DMS79 (cell line): Measurements from ENCODE around the gene PLEKHM3.
"Not testable (repeated sequence)": the region's sequence is repeated elsewhere in the genome, so short reads cannot be mapped to it uniquely, and the experiment has no call there.

ENCODE experiments used
- DNase-seq: peaks from one replicate; lab custom pipeline; 2025; lab: John Stamatoyannopoulos, UW

PLEKHM3 gene

GRCh38 chr2:207825045-207825954, 200.0 kb downstream of the PLEKHM3 start:
- DNase-seq: no peak

DNA sequence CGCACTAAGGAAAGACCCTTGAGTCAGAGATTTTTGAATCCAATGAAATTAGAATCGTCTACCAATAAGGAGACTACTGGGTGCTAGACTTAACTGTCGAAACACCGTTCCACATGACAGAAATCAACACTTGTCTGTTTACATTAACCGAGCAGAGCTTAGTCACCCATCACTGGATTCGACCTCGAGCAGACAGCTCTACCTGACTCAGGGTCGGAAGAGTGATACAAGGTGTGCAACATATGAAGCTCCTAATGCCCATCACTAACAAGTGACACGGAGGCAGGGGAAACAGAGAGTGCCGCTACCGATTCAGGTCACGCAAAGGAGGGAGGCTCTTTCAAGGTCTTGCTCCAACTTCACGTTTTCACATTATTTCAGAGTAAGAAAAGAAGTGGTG, 201.5 kb downstream of the PLEKHM3 start:
- no peak for DNase-seq

- DNase-seq: no peak
These were observed 205.2 kb downstream of the PLEKHM3 start for GRCh38 chr2:207819839-207820784.

- no peak for DNase-seq
These were observed 206.1 kb downstream of the PLEKHM3 start for GRCh38 chr2:207819021-207819797.

DNA sequence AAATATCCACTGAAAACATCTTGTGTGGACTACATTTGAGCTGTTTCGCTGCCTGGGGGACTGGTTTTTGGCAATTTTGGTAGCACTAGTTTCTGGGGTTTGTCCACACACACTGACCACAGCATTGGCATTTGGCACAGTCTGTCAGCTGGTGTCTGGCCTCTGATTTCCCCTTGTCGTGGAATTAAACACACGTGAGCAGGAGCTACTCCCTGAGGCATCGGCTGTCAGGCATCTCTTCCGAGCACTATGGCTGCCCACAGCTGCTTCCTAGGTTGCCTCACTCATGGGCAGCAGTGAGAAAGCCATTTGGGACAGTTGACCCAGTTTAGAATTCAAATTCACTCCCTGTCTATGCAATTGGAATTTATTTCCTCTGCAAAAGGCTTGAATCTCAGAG, 208.8 kb downstream of the PLEKHM3 start:
- no peak for DNase-seq

- no peak for DNase-seq
These were observed 210.1 kb downstream of the PLEKHM3 start for GRCh38 chr2:207815254-207815653.

GRCh38 chr2:207813942-207814341, 211.4 kb downstream of the PLEKHM3 start:
- DNase-seq: no peak

DNA sequence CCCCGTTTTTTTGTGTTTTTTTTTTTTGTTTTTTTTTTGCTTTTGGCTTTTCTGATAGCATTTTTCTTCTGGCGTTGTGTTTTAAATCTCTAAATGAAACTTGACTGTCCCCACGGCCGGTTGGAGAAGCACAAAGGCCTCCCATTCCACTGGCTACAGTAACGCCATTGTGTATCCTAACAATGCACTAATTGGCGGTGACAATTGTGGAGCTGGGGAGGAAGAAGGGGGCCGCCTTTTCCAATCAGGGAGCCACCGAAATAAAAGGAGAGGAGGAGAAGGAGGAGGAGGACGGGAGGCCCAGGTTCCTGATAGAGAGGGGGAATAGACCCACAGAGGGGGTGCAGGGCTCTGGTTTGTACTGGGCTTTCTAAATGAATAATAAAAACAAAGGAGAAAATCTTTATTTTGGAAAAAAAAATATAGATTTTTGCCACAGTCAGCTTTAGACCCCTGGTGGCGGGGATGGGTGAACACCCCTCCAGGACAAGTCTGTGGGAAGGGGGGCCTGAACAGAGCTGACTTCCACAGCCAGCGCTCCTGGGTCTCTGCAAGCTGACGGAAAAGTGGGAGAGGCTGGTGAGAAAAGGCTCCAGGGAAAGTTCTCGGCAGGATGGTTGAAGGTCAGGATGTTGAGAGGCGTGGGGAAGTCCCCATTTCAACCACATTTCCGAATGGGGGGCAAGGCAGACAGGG, 212.0 kb downstream of the PLEKHM3 start:
- DNase-seq: no peak

DNA sequence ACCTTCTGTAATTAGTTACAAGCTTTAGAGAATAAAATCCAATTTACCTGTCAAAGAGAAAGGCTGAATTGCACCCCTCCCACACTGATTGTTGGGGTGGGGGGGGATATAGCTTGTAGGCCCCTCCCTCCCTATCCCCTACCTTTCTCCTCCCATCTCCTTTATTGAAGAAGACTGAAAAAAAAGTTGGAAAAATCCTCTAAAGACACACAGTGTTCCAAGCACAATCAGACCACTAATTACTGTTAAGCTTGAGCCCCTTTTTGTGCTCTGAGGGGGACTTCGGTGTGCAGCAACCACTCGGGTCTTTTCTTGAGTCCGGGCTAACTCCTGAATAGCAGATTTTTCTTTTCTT, 212.6 kb downstream of the PLEKHM3 start:
- DNase-seq: no peak

- DNase-seq: no peak
These were observed 213.1 kb downstream of the PLEKHM3 start for GRCh38 chr2:207812058-207812725.

DNA sequence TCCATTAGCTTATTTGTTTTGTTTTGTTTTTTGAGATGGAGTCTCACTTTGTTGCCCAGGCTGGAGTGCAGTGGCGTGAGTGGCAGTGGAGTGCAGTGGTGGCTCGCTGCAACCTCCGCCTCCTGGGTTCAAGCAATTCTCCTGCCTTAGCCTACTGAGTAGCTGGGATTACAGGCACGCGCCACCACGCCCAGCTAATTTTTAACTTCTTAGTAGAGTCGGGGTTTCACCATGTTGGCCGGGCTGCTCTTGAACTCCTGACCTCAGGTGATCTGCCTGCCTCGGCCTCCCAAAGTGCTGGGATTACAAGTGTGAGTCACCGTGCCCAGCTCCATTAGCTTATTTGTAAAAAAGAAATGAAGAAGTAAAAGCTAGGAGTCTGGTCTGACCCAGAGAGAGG, 213.7 kb downstream of the PLEKHM3 start:
- DNase-seq: not testable (repeated sequence)

GRCh38 chr2:207810200-207810788, 215.0 kb downstream of the PLEKHM3 start:
- no peak for DNase-seq

DNA sequence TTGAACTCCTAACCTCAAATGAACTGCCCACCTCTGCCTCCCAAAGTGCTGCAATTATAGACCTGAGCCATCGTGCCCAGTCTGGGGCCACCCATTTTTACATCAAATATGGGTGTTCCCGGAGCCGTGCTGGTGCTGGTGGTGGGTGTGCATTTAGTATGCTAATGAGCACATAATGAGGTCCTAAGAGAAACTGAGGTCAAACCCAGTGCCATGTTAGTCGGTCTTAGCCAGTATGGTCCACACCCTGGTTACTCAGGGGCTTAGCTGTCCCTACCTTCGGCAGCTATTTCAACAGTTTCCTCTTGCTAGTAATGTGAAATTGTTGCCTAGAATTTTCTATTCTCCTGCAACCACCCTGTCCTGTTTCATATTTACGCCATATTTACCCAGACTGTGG, 217.2 kb downstream of the PLEKHM3 start:
- DNase-seq: no peak

GRCh38 chr2:207807516-207807915, 217.8 kb downstream of the PLEKHM3 start:
- DNase-seq: no peak

DNA sequence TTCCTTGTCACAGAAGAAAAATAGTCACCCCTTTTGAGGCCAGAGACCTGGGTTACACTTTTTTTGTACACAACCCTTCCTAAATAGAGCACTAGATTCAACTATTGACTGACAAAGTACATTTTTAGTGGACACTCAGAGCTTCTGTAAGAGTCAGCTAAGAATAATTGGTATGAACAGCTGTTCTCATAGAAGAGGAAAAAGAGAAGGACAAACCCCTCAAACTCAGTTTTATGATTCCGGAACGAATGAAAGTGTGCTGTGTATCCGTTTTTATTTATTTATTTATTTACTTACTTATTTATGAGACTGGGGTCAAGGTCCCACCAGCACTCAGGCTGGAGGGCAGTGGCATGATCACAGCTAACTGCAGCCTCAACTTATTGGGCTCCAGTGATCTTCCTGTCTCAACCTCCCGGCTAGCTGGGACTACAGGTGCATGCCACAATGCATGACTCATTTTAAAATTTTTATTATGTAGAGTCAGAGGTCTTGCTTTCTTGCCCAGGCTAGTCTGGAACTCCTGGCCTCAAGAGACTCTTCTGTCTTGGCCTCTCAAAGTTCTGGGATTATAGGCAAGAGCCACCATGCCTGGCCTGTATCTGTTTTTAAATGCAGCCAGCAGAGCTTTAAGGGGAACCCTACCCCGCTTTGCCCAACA, 219.6 kb downstream of the PLEKHM3 start:
- DNase-seq: no peak

GRCh38 chr2:207802650-207803049, 222.7 kb downstream of the PLEKHM3 start:
- no peak for DNase-seq

- DNase-seq: peak; percentile 20
These were observed 224.1 kb downstream of the PLEKHM3 start for GRCh38 chr2:207801259-207801658.

DNA sequence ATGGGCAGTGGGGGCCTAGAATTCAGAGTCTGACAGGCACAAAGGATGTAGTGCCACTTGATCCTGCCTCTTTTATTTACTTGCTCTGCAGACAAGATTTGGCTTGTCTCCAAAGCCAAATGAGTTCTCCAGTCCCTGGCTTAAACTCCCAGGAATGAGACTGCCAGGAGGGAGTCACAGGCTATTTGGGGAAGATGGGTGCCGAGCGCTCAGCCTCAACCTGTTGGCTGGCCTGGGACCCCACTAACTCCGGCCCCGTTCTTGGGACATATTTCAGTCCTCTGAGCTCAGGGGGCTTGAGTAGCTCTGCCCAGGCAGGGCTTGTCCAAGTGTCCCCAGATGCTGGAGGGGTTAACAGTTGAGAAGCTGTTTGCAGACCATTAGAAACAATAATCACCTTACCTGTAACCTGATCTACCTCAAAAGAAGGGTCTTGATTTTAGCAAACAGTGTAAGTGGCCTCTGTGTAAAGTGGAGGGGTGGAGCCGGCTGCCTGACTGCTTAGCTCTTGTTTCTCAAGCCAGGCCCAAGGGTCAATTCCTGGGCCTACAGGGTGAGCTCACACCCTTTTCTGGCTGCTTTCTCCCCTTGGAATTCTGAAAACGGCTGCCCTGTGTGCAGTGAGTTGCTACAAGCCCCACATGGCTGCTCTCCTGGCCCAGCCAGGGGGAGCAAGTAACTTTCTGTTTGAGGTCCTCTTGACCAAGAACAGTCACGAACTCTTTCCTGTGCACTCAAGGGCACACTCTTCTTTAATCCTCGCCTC, 228.6 kb downstream of the PLEKHM3 start:
- DNase-seq: peak; percentile 96

GRCh38 chr2:207792244-207792785, 233.0 kb downstream of the PLEKHM3 start:
- DNase-seq: no peak
